Measurements from ENCODE around the gene PACSIN2.

DNA sequence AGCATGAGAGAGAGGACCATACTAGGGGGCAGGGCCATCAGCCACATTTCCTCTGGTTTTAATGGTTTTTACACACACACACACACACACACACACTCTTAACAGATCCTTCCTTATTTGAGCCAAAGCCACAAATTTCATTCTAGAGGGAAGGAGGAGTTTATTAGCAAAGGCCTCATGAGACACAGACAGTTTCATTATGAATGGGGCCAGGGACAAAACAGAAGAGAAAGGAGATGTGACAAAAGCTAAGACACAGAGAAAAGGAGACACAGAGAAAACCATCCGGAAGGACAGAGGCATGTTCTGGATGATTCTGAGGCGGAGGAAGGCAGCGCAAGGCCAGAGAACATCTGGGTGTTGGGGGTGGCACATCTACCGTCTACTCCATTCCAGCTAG lies 125.6 kb downstream of the PACSIN2 start:
- TF ChIP-seq, protein P1, sequence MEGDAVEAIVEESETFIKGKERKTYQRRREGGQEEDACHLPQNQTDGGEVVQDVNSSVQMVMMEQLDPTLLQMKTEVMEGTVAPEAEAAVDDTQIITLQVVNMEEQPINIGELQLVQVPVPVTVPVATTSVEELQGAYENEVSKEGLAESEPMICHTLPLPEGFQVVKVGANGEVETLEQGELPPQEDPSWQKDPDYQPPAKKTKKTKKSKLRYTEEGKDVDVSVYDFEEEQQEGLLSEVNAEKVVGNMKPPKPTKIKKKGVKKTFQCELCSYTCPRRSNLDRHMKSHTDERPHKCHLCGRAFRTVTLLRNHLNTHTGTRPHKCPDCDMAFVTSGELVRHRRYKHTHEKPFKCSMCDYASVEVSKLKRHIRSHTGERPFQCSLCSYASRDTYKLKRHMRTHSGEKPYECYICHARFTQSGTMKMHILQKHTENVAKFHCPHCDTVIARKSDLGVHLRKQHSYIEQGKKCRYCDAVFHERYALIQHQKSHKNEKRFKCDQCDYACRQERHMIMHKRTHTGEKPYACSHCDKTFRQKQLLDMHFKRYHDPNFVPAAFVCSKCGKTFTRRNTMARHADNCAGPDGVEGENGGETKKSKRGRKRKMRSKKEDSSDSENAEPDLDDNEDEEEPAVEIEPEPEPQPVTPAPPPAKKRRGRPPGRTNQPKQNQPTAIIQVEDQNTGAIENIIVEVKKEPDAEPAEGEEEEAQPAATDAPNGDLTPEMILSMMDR (IDR thresholded peaks at IDR 0.05), result no peak
- TF ChIP-seq POLR2A (IDR thresholded peaks at IDR 0.05), result no peak

All from esophagus squamous epithelium (tissue), 4 donors.